ENCODE measurements around the gene RBPJ.

The RBPJ gene

DNA sequence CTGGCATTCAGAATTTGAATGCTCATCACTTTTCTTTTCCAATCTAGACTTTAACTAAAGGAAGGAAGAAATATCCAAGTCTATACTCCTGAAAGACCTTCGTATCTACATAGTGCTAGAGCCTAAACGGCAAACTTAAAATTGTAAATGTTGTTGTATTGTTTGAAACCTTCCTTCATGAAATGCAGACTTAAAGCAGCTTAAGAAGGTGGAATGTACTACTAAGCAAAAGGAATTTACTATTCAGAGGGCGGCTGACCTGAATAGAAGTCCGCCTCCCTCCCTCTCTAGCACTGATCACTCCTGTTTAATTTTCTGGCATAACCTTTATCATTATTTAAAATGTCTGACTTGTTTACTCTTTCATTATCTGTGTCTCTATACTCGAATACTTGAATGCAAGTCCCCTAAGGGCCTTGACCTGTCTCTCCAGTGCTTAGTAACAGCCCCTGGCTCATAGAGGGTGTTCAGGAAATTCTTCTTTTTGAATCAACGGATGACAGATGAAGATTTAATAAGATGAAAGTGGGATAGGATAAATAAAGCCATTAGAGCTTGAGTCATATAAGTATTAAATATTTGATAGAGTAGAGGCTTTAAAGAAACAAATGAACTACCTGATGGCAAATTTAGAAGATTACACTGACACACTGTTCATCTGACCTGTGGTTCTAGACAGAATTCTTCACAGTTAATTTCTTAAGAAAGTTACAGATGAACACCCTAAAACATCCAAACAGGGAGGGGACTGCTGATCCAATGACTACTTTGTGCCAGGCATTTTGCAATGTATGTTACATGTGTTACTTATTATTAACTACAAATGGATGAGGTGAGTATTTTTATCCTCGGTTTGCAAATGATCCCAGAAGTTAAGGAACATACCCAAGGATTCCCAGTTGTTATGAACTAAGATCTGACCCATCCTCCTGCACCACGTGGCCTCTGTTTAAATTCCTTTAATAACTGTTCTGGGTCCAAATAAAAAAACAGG lies 20.2 kb upstream of the RBPJ start:
- no peak for FAIRE-seq
- DNase-seq (ENCODE audit: insufficient read length, low spot score) = no peak

DNA sequence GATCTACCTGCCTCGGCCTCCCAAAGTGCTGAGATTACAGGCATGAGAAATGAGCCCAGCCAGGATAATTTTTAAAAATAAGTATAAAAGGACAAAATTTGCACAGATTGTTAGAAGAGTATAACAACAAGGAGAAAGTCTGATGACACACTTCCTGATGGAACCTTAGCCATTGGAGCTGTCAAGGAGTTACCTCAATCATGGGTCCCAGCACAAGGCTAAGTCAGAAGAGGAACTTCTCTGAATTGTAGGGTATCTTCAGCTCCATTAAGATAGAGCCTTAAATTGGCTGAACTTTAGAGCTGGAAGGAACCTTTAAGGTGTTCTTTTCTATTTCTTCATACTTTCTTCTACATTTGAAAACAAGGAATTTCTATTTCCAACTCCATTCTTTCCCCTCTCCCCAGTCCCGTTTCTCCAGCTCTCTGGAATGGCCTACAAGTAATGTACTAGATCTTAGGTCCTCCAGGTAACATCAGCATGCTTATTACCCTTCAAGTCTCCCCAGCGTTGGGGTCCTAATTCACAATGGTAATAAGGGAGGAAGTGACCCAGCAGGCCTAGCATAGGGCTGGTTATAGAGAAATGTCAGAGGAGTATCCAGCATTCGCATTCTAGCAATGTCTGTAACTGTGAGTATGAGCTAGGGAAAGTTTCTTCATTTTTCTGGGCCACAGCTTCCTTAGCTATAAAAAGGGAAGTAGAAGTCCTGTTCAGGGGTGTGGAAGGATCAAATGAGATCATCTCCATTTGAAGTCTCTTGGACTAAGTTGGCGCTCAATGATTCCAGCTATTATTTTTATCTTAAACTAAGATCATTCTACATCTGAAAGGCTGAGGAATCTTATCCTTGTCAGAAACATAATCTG lies 18.5 kb upstream of the RBPJ start:
- TF ChIP-seq, protein P1, sequence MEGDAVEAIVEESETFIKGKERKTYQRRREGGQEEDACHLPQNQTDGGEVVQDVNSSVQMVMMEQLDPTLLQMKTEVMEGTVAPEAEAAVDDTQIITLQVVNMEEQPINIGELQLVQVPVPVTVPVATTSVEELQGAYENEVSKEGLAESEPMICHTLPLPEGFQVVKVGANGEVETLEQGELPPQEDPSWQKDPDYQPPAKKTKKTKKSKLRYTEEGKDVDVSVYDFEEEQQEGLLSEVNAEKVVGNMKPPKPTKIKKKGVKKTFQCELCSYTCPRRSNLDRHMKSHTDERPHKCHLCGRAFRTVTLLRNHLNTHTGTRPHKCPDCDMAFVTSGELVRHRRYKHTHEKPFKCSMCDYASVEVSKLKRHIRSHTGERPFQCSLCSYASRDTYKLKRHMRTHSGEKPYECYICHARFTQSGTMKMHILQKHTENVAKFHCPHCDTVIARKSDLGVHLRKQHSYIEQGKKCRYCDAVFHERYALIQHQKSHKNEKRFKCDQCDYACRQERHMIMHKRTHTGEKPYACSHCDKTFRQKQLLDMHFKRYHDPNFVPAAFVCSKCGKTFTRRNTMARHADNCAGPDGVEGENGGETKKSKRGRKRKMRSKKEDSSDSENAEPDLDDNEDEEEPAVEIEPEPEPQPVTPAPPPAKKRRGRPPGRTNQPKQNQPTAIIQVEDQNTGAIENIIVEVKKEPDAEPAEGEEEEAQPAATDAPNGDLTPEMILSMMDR (IDR thresholded peaks at IDR 0.05; ENCODE audit: insufficient read depth, missing control alignments) = no peak
- FAIRE-seq (no peak), DNase-seq (ENCODE audit: insufficient read length, low spot score) (no peak)

More for the DNA sequence above, 20.2 kb upstream of the RBPJ start:
- TF ChIP-seq, protein P1 (IDR thresholded peaks at IDR 0.05; ENCODE audit: insufficient read depth, missing control alignments) = no peak

DNA sequence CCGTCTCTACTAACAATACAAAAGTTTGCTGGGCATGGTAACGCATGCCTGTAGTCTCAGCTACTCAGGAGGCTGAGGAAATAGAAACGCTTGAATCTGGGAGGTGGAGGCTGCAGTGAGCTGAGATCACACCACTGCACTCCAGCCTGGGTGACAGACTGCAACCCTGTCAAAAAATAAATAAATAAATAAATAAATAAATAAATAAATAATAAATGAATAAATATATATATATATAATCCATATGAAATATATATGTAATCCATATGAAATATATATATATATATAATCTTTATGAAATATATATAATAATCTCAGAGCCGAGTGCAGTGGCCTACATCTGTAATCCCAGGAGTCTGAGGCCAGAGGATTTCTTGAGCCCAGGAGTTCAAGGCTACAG lies 17.8 kb upstream of the RBPJ start:
- FAIRE-seq (no peak), DNase-seq (ENCODE audit: insufficient read length, low spot score) (no peak)
- TF ChIP-seq, protein P1 (IDR thresholded peaks at IDR 0.05; ENCODE audit: insufficient read depth, missing control alignments) = no peak

DNA sequence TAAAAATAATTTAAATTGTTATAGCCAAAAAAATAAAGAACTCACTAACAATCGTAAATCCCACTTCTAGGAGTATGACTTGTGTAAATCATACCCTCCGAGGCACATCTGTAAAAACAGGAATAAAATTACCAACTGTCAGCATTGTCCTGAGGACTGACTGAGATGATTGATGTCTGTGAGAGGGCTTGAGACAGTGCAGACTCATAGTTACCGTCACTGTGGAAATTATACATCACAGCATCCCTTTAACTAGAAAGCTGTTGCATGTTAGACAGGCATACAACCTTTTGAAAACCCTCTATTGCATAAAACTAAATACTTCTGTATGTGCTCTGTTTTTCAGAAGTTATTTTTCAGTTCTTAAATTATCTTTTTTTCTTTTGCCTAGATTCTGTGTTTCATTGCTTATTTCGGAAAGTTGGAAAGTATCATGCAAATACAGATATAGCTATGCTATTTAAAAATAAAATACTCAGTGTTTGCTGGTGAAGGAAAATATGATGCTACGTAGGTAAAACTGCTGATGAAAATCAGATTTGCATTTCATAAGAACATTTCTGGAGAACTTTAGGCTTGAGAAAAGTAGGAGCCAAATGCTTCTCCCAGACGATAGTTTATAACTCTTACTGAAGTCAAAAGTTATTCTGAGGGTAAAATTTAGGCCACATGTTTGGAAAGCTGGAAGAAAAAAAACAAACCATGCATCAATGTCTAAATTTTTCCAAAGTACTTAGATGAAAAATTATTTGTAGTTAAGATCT lies 13.6 kb upstream of the RBPJ start:
- DNase-seq (ENCODE audit: insufficient read length, low spot score) (no peak), FAIRE-seq (no peak)
- TF ChIP-seq, protein P1 (IDR thresholded peaks at IDR 0.05; ENCODE audit: insufficient read depth, missing control alignments) = no peak

DNA sequence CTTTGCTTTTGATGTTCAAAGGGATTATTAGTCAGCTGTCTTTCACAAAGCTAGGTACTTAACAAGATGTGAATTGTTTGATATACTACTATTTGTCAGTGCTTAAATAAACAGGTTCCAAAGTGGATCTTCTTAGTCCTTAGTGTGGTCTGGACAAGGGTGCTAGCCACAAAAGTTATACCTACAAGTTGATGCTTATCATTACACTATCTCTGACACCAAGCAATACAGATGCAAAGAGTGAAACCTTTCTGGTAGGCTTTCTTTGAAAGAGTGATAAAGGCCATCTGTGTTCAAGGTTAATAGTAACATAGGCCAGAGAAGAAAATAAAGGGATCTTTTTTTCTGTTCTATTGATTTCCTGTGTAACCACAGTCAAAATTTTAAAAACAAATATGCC lies 12.2 kb upstream of the RBPJ start:
- DNase-seq (ENCODE audit: insufficient read length, low spot score) (no peak), FAIRE-seq (peak; percentile 38)
- TF ChIP-seq, protein P1 (IDR thresholded peaks at IDR 0.05; ENCODE audit: insufficient read depth, missing control alignments) = no peak

DNA sequence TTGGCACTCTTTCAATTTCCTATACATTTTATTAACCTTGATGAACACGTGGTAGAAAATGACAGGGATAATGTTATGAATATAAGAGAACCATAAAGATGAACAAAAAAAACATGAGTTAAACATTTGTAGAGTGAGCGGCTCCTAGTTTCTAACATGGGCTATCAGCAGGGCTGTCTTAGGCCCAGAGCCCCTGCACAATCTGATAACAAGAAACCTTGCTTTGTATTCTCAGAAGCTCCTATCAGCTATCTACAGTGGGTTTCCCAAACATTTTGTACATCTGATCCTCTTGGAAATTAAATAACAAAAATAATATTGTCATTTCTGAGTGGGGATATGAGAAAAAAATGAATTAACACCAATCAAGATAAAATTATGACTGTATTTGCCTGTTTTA lies 10.6 kb upstream of the RBPJ start:
- no peak for FAIRE-seq
- TF ChIP-seq, protein P1 (IDR thresholded peaks at IDR 0.05; ENCODE audit: insufficient read depth, missing control alignments) = no peak
- DNase-seq (ENCODE audit: insufficient read length, low spot score) = no peak

Data from D721Med (cell line).